NCI-H748 (cell line): ENCODE measurements around the gene TMEM217.
A peak's percentile ranks its signal among the peaks of the same experiment; 100 is the strongest.

Experiments
- DNase-seq: peaks from one replicate; lab custom pipeline; 2025; ENCODE audit not compliant: unreplicated experiment; lab: John Stamatoyannopoulos, UW

The TMEM217 gene

DNA sequence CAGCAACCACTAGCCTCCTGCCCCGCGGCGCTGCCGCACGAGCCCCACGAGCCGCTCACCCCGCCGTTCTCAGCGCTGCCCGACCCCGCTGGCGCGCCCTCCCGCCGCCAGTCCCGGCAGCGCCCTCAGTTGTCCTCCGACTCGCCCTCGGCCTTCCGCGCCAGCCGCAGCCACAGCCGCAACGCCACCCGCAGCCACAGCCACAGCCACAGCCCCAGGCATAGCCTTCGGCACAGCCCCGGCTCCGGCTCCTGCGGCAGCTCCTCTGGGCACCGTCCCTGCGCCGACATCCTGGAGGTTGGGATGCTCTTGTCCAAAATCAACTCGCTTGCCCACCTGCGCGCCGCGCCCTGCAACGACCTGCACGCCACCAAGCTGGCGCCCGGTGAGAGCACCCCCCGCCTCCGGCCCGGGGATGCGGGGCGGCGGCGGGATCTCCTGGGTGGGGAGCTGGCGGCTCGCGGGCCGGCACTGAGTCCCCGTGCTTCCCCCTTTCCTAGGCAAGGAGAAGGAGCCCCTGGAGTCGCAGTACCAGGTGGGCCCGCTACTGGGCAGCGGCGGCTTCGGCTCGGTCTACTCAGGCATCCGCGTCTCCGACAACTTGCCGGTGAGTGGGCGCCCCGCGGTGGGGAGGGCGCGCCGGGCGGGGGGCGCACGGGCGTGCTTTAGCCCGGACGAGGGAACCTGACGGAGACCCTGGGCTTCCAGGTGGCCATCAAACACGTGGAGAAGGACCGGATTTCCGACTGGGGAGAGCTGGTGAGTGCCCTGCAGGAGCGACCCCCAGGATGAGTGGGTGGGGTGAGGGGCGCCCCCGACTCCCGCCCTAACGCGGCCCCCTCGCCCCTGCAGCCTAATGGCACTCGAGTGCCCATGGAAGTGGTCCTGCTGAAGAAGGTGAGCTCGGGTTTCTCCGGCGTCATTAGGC lies 87.4 kb downstream of the TMEM217 start:
- peak; percentile 74 for DNase-seq

DNA sequence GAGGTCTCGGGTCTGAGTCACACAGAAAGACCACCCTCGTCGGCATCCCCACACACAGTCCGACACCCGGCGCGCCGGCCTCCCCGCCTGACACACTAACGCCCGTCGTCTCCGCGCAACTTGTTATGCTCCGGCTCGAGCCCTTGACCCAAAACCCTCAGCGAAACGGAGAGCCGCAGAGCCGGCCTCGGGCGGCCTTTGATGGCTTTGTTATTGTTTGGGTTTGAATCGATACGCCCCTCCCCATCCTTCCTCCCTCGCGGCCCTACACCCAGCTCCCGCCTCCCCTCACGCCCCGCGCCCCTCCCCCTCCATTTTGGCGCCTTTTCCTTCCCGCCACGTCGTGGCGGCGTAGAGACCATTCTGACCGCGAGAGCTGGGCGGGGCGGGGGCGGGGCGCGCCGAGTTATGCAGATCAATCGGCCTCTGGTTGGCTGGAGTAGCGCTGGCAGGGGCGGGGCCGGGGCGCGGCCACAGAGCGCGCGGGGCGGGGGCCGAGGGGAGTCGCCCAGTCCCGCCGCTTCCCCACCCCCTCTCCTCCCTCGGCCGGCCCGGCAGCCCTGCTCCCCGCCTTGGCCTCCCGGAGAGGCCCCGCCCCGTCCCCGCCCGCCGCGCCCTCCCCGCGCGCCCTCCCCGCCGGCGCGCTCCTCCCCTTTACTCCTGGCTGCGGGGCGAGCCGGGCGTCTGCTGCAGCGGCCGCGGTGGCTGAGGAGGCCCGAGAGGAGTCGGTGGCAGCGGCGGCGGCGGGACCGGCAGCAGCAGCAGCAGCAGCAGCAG lies 88.3 kb downstream of the TMEM217 start, which contains the start of gene PIM1:
Gene PIM1 (plus strand): TSS at position 657 of the 777 bp plus-strand sequence. CDS start 424 bp downstream, outside the sequence.
- DNase-seq, result peak; percentile 99

DNA sequence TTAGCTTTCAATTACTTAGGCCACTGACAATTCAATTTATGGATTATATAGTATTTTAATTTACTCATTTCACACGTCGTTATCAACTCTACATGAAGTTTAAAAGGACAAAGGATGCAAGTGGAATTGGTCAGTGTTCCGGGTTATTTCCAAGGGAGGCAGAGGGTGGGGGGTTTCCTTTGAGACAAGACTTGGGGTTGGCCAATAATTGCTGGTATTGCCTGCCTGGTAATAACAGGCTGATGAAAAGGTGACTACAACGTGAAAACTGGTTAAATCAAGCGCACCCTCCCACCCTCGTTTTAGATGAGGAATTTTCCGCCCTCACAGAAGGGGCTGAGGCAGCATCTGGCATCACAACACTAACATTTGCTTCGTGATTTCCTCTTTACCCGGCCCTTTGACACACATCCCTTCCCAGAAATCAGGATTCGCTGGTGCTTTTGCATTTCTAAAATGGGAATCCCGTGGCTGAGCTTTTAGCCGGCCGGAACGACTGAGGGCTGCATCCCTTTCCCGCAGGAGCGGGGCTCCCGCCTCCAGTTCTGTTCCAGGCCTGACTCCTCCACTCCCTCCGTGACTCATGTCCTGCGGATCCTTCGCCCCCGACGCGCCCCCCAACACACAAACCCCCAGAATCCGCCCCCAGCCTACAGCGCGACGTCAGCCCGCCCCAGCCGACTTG lies 89.0 kb downstream of the TMEM217 start:
- DNase-seq, result peak; percentile 85

DNA sequence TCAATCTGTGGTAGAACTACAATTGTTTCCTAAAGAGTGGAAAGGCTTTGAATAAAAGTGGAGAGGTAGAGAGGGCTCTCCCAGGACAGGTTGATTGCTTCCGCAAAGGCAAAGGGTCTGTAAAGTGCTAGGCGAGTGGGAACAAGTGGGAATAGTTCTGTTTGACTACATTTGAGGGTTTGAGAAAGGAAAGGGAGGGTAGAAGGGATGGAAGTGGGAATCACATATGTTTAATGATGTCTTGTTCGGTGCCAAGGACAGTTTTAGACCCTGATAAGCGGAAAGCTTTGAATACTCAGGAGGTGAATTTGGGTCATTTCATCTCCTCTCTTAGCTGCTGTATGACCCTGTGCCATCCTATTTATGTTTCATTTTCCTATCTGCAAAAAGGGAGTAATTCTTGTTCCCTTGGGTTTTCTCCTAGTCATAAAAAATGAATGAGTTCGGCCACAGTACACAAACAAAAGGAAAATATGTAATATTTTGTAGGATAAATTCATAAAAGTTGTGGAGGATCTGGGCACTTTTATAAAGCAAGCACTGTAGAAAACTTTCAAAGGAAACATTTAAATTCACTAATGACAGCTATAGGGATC lies 89.7 kb downstream of the TMEM217 start:
- peak; percentile 38 for DNase-seq

DNA sequence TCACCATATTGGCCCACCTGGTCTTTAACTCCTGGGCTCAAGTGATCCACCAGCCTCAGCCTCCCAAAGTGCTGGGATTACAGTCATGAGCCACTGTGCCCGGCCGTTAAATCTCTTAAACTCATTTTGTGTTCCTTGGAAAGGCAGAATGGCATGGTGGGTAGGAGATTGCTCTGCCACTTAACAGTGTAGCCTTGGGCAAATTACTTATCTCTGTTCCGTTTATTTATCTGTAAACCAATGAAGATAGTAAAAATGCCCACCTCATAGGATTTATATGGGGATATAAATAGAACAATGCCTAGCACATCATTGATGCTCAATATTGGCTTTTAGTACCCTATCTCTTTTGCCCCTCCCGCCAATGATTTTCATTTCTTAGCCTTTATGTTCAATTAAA lies 95.2 kb downstream of the TMEM217 start:
- no peak for DNase-seq
